SK-N-SH (cell line): ENCODE data around the gene TMEM244.
"Not testable (repeated sequence)": the region's sequence is repeated elsewhere in the genome, so short reads cannot be mapped to it uniquely, and the experiment has no call there.

ENCODE experiments used
- CTCF ChIP-seq: fragments of 200-600 bp; sonication (generic); IDR thresholded peaks from 2 replicates; pipeline ENCODE4 v1.6.1; 2017; ENCODE audit warnings: antibody characterized with exemption, mild to moderate bottlenecking, moderate library complexity
- EP300 ChIP-seq, 2 experiments: IDR thresholded peaks; 2 replicates each; pipeline versions ENCODE4 v1.4.0 to v1.6.1; 2012; ENCODE audit warnings: borderline replicate concordance in 1 of 2, low read depth in 1 of 2, low read length in 1 of 2
- EZH2phosphoT487 ChIP-seq: fragments of 200-600 bp; sonication (generic); IDR thresholded peaks from 2 replicates; pipeline ENCODE4 v1.6.1; 2017; ENCODE audit warnings: low read depth, mixed run types, mild to moderate bottlenecking, antibody characterized with exemption, moderate library complexity, borderline replicate concordance
- GABPA ChIP-seq: IDR thresholded peaks from 2 replicates; pipeline ENCODE4 v1.4.0; 2012; ENCODE audit warnings: low read depth, mild to moderate bottlenecking
- GATA2 ChIP-seq: sonication (generic); formaldehyde crosslinking; IDR thresholded peaks from 2 replicates; pipeline ENCODE4 v1.5.0; 2020; ENCODE audit warnings: mild to moderate bottlenecking, missing genetic modification reagents
- JUND ChIP-seq: IDR thresholded peaks from 2 replicates; pipeline ENCODE4 v1.4.0; 2012
- MAX ChIP-seq: IDR thresholded peaks from 2 replicates; pipeline ENCODE4 v1.4.0; 2012; ENCODE audit warnings: low read depth
- NRF1 ChIP-seq: IDR thresholded peaks from 2 replicates; pipeline ENCODE4 v1.6.1; 2012; ENCODE audit warnings: low read depth, mild to moderate bottlenecking, low read length
- POLR2AphosphoS5 ChIP-seq: IDR thresholded peaks from 2 replicates; pipeline ENCODE4 v1.6.1; 2012; ENCODE audit warnings: low read depth, low read length
- SIN3A ChIP-seq: IDR thresholded peaks from 2 replicates; pipeline ENCODE4 v1.6.1; 2012; ENCODE audit warnings: low read depth, mild to moderate bottlenecking, low read length, moderate library complexity, borderline replicate concordance
- TAF1 ChIP-seq: IDR thresholded peaks from 2 replicates; pipeline ENCODE4 v1.6.1; 2012; ENCODE audit warnings: low read depth, mild to moderate bottlenecking, low read length, moderate library complexity, borderline replicate concordance
- YY1 ChIP-seq: IDR thresholded peaks from 2 replicates; pipeline ENCODE4 v1.4.0; 2012; ENCODE audit warnings: low read depth, mild to moderate bottlenecking

GRCh38 chr6:129807141-129807540 is 54.0 kb downstream of the TMEM244 start:
- TF ChIP-seq EP300 (IDR thresholded peaks at IDR 0.05; ENCODE audit: borderline replicate concordance in 1 of 2, low read depth in 1 of 2, low read length in 1 of 2); CTCF; SIN3A; NRF1; POLR2AphosphoS5; GABPA; JUND; EZH2phosphoT487; TAF1; YY1; MAX; GATA2 (CRISPR knock-in tag): not testable (repeated sequence)
